NT2/D1 (cell line): ENCODE data around the gene PNMA8A.

Experiments
- YY1 ChIP-seq: IDR thresholded peaks from 2 replicates; pipeline ENCODE4 v1.6.1; 2011; ENCODE audit not compliant: insufficient read length, insufficient read depth
- ZNF274 ChIP-seq: IDR thresholded peaks from 2 replicates; pipeline ENCODE4 v1.6.1; 2011; ENCODE audit warnings: mild to moderate bottlenecking, low read depth, low read length

- TF ChIP-seq ZNF274 (no peak), YY1 (no peak)
Measured at GRCh38 chr19:46502891-46503290, 31.5 kb upstream of the PNMA8A start.
